HepG2 (cell line): ENCODE measurements around the gene CDH13. TPM values are rescaled to one million over a fixed set of nuclear protein-coding genes. Genes with fewer than 3 reads are reported as not detected.

Experiments
- AKAP8 ChIP-seq: sonication (generic); formaldehyde crosslinking; IDR thresholded peaks from 2 replicates; pipeline ENCODE4 v1.5.1; 2020; ENCODE audit warnings: mild to moderate bottlenecking, missing genetic modification reagents
- BHLHE40 ChIP-seq: IDR thresholded peaks from 2 replicates; pipeline ENCODE4 v1.6.1; 2011; ENCODE audit warnings: low read length, improper control_type of control experiment
- CBX1 ChIP-seq: IDR thresholded peaks from one replicate; pipeline ENCODE4 v1.6.1; 2016; ENCODE audit warnings: antibody characterized with exemption, low read depth
- CBX5 ChIP-seq: sonication (generic); formaldehyde crosslinking; IDR thresholded peaks from 2 replicates; pipeline ENCODE4 v1.4.0; 2020; ENCODE audit warnings: missing genetic modification reagents, borderline replicate concordance
- DMAP1 ChIP-seq: IDR thresholded peaks from 2 replicates; pipeline ENCODE4 v1.6.1; 2016
- FOXA3 ChIP-seq: IDR thresholded peaks from 2 replicates; pipeline ENCODE4 v1.6.1; 2016; ENCODE audit warnings: missing genetic modification reagents, missing compliant biosample characterization
- KAT8 ChIP-seq: IDR thresholded peaks from 2 replicates; pipeline ENCODE4 v1.6.1; 2016; ENCODE audit warnings: missing genetic modification reagents, missing compliant biosample characterization
- MAFF ChIP-seq: IDR thresholded peaks from 2 replicates; pipeline ENCODE4 v1.6.1; 2011; ENCODE audit warnings: low read depth, low read length, improper control_type of control experiment
- MIXL1 ChIP-seq: IDR thresholded peaks from 2 replicates; pipeline ENCODE4 v1.6.1; 2016
- NCOA1 ChIP-seq: sonication (generic); formaldehyde crosslinking; IDR thresholded peaks from 2 replicates; pipeline ENCODE4 v1.9.0; 2021; ENCODE audit warnings: missing genetic modification reagents
- NFE2L1 ChIP-seq: sonication (generic); formaldehyde crosslinking; IDR thresholded peaks from 2 replicates; pipeline ENCODE4 v1.4.0; 2020; ENCODE audit warnings: missing genetic modification reagents, mild to moderate bottlenecking, borderline replicate concordance
- NR2F6 ChIP-seq, 2 experiments: IDR thresholded peaks; 2 replicates each; pipeline ENCODE4 v1.6.1; 2016; ENCODE audit warnings: antibody characterized with exemption in 1 of 2, mild to moderate bottlenecking in 1 of 2
- PITX1 ChIP-seq: sonication (generic); formaldehyde crosslinking; IDR thresholded peaks from 2 replicates; pipeline ENCODE4 v1.5.1; 2020; ENCODE audit warnings: mild to moderate bottlenecking, missing genetic modification reagents
- RXRA ChIP-seq: sonication (generic); formaldehyde crosslinking; IDR thresholded peaks from 2 replicates; pipeline ENCODE4 v1.5.1; 2020; ENCODE audit warnings: missing genetic modification reagents
- SAP130 ChIP-seq: IDR thresholded peaks from 2 replicates; pipeline ENCODE4 v1.6.1; 2016; ENCODE audit warnings: low read depth
- SMAD1 ChIP-seq: sonication (generic); formaldehyde crosslinking; IDR thresholded peaks from 2 replicates; pipeline ENCODE4 v1.4.0; 2020; ENCODE audit warnings: missing genetic modification reagents, low read depth, mild to moderate bottlenecking, borderline replicate concordance
- TBP ChIP-seq: sonication (generic); formaldehyde crosslinking; IDR thresholded peaks from 2 replicates; pipeline ENCODE4 v1.5.0; 2020; ENCODE audit warnings: missing genetic modification reagents
- TERF1 ChIP-seq: sonication (generic); formaldehyde crosslinking; IDR thresholded peaks from 2 replicates; pipeline ENCODE4 v1.8.0; 2022; ENCODE audit warnings: mild to moderate bottlenecking, missing genetic modification reagents, moderate library complexity
- ZNF546 ChIP-seq: sonication (generic); formaldehyde crosslinking; conservative IDR thresholded peaks from 2 replicates; pipeline ENCODE4 v1.8.1; 2023; ENCODE audit warnings: mild to moderate bottlenecking, missing genetic modification reagents
- polyA plus RNA-seq, 8 experiments: library from polyadenylated mRNA; depleted of rRNA in 3 of 8; stranded (reverse) in 7 of 8; unstranded in 1 of 8; fragments of >200 nt; fragmentation: Illumina TruSeq in 4 of 8; extraction: Trizol in 4 of 8; gene quantifications; 2 replicates each; pipeline versions ENCODE4 v1.2.1 to v1.2.3, GENCODE V29; 2011 to 2016; ENCODE audit warnings: low read depth in 4 of 8, missing spikeins in 1 of 8, mixed read lengths in 1 of 8; ENCODE audit not compliant: insufficient read depth in 1 of 8
- total RNA-seq, 5 experiments: library from RNA; depleted of rRNA; stranded (reverse); fragments of >200 nt; fragmentation: Illumina TruSeq; extraction: Trizol; gene quantifications; 2 replicates each; pipeline ENCODE4 v1.2.3, GENCODE V29; 2016; ENCODE audit warnings: low read depth in 1 of 5
- TF ChIP-seq, protein P1 (sequence below): IDR thresholded peaks from 2 replicates; pipeline ENCODE4 v1.4.0; 2020; ENCODE audit warnings: mild to moderate bottlenecking, missing genetic modification reagents
- TF ChIP-seq, protein P2 (sequence below): sonication (generic); formaldehyde crosslinking; IDR thresholded peaks from 2 replicates; pipeline ENCODE4 v1.5.0; 2020; ENCODE audit warnings: mild to moderate bottlenecking, missing genetic modification reagents, borderline replicate concordance
- TF ChIP-seq, protein P3 (sequence below), 2 experiments: fragments of 450-650 bp in 1 of 2; sonication (generic) in 1 of 2; formaldehyde crosslinking; IDR thresholded peaks; 2 replicates each; pipeline versions ENCODE4 v1.5.0 to v1.8.0; 2020 to 2022; ENCODE audit warnings: mild to moderate bottlenecking in 1 of 2, missing genetic modification reagents in 1 of 2
- TF ChIP-seq, protein P4 (sequence below): sonication (generic); IDR thresholded peaks from 2 replicates; pipeline ENCODE4 v1.6.1; 2016; ENCODE audit warnings: low read depth, borderline replicate concordance

CDH13 gene
- total and polyA plus RNA-seq, 2 of the 13 experiments (the other 11 are each of a cell fraction or from before 2014, with no cell fraction given) = not detected

- TF ChIP-seq, protein P1, sequence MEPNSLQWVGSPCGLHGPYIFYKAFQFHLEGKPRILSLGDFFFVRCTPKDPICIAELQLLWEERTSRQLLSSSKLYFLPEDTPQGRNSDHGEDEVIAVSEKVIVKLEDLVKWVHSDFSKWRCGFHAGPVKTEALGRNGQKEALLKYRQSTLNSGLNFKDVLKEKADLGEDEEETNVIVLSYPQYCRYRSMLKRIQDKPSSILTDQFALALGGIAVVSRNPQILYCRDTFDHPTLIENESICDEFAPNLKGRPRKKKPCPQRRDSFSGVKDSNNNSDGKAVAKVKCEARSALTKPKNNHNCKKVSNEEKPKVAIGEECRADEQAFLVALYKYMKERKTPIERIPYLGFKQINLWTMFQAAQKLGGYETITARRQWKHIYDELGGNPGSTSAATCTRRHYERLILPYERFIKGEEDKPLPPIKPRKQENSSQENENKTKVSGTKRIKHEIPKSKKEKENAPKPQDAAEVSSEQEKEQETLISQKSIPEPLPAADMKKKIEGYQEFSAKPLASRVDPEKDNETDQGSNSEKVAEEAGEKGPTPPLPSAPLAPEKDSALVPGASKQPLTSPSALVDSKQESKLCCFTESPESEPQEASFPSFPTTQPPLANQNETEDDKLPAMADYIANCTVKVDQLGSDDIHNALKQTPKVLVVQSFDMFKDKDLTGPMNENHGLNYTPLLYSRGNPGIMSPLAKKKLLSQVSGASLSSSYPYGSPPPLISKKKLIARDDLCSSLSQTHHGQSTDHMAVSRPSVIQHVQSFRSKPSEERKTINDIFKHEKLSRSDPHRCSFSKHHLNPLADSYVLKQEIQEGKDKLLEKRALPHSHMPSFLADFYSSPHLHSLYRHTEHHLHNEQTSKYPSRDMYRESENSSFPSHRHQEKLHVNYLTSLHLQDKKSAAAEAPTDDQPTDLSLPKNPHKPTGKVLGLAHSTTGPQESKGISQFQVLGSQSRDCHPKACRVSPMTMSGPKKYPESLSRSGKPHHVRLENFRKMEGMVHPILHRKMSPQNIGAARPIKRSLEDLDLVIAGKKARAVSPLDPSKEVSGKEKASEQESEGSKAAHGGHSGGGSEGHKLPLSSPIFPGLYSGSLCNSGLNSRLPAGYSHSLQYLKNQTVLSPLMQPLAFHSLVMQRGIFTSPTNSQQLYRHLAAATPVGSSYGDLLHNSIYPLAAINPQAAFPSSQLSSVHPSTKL (CRISPR knock-in tag) = peak; percentile 74
- TF ChIP-seq CBX1 (no peak), MIXL1 (peak; percentile 29; the same call in 1 of the 2 replicates), SMAD1 (no peak), RXRA (CRISPR knock-in tag) (peak; percentile 39; the same call in 1 of the 2 replicates), BHLHE40 (0 out of 2 replicates have a peak, but pooled peaks have one; percentile 19), ZNF546 (no peak), MAFF (peak; percentile 49), DMAP1 (CRISPR knock-in tag) (no peak), TBP (CRISPR knock-in tag) (no peak), KAT8 (CRISPR knock-in tag) (peak; percentile 28; the same call in 1 of the 2 replicates), TERF1 (CRISPR knock-in tag) (no peak), FOXA3 (CRISPR knock-in tag) (peak; percentile 75), NFE2L1 (CRISPR knock-in tag) (no peak), CBX5 (CRISPR knock-in tag) (peak; percentile 37; the same call in 1 of the 2 replicates), NCOA1 (CRISPR knock-in tag) (no peak), AKAP8 (CRISPR knock-in tag) (no peak), SAP130 (CRISPR knock-in tag) (peak; percentile 64), NR2F6 (IDR thresholded peaks at IDR 0.05) (peak; percentile 46; the same call in 1 of the 2 replicates), NR2F6 (CRISPR knock-in tag; IDR thresholded peaks at IDR 0.05) (peak; percentile 14; the same call in 1 of the 2 replicates), PITX1 (CRISPR knock-in tag) (no peak)
- TF ChIP-seq, protein P2, sequence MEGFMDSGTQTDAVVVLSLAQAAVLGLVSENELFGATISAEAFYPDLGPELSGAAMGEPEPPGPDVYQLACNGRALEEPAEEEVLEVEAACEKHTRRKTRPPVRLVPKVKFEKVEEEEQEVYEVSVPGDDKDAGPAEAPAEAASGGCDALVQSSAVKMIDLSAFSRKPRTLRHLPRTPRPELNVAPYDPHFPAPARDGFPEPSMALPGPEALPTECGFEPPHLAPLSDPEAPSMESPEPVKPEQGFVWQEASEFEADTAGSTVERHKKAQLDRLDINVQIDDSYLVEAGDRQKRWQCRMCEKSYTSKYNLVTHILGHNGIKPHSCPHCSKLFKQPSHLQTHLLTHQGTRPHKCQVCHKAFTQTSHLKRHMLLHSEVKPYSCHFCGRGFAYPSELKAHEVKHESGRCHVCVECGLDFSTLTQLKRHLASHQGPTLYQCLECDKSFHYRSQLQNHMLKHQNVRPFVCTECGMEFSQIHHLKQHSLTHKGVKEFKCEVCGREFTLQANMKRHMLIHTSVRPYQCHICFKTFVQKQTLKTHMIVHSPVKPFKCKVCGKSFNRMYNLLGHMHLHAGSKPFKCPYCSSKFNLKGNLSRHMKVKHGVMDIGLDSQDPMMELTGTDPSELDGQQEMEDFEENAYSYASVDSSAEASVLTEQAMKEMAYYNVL = peak; percentile 52; the same call in 1 of the 2 replicates
- TF ChIP-seq, protein P3, sequence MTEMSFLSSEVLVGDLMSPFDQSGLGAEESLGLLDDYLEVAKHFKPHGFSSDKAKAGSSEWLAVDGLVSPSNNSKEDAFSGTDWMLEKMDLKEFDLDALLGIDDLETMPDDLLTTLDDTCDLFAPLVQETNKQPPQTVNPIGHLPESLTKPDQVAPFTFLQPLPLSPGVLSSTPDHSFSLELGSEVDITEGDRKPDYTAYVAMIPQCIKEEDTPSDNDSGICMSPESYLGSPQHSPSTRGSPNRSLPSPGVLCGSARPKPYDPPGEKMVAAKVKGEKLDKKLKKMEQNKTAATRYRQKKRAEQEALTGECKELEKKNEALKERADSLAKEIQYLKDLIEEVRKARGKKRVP (CRISPR knock-in tag; IDR thresholded peaks at IDR 0.05) = 0 out of 4 replicates have a peak, but pooled peaks of 1 of the 2 experiments have one; percentile 30
- TF ChIP-seq, protein P4, sequence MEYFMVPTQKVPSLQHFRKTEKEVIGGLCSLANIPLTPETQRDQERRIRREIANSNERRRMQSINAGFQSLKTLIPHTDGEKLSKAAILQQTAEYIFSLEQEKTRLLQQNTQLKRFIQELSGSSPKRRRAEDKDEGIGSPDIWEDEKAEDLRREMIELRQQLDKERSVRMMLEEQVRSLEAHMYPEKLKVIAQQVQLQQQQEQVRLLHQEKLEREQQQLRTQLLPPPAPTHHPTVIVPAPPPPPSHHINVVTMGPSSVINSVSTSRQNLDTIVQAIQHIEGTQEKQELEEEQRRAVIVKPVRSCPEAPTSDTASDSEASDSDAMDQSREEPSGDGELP = peak; percentile 39; the same call in 1 of the 2 replicates
These were observed 510.6 kb downstream of the CDH13 start (continued) for GRCh38 chr16:83137326-83137781.
